Measurements from ENCODE around the gene CORO7. TPM values are rescaled to one million over a fixed set of nuclear protein-coding genes. Genes with fewer than 3 reads are reported as not detected.

The CORO7 gene
- total RNA-seq, 1 experiment from 2014 or later: 51.0 TPM

DNA sequence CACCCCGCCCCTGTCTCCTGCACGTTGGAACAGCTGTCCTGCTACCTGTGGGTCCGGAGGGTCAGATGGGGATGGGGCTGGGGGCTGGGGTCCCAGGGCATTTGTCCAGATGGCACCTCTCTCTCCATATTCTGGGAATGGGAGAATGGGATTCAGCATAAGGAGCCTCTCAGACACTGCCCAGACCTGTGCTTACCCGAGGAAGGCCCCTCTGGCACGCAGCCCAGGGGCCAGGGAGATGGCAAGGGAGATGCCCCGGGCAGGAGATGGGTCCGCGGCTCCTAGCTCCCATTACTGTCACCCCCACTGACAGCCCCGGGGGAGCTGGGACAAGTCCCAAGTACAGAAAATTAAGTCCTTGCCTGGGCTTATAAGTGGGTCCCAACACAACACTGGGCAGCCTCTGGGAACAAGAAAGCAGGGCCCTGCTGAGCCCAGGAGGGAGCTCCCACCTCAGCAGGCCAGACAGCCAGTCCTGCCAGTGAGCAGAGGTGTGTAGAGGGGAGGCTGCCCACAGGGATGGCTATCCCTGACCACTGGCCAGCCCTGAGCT, 43.0 kb downstream of the CORO7 start:
- H3K27ac Mint-ChIP-seq (ENCODE audit: unreplicated experiment): peak overlapping the region; percentile 95
- H3K4me1 Mint-ChIP-seq (ENCODE audit: low read depth, unreplicated experiment): peaks cover 61% of the 10 kb centered on the region
- no peak for TF ChIP-seq CTCF (IDR thresholded peaks at IDR 0.05; ENCODE audit: unreplicated experiment)
- H3K36me3 Mint-ChIP-seq (ENCODE audit: insufficient read depth, unreplicated experiment): peaks cover 65% of the 10 kb centered on the region
- intact Hi-C loops (cut with micrococcal nuclease; ENCODE audit: unreplicated experiment): no loop called here
- H3K9me3 Mint-ChIP-seq (ENCODE audit: low read depth, unreplicated experiment): no peaks in the 10 kb centered on the region
- CTCF ChIA-PET: interaction anchor here (0.7 to 2.0 kb wide), 5 partner anchors 14 to 100 kb away, joined by 3 to 9 read pairs (median 5); partner anchors contain the start of gene GLIS2
- DNase-seq: peak; percentile 37
- H3K27me3 Mint-ChIP-seq (ENCODE audit: unreplicated experiment): no peaks in the 10 kb centered on the region
- peak overlapping the region; percentile 75 for H3K4me3 Mint-ChIP-seq (ENCODE audit: low read depth, unreplicated experiment)
- BruUV-seq (replicated peaks): no TSS peak

DNA sequence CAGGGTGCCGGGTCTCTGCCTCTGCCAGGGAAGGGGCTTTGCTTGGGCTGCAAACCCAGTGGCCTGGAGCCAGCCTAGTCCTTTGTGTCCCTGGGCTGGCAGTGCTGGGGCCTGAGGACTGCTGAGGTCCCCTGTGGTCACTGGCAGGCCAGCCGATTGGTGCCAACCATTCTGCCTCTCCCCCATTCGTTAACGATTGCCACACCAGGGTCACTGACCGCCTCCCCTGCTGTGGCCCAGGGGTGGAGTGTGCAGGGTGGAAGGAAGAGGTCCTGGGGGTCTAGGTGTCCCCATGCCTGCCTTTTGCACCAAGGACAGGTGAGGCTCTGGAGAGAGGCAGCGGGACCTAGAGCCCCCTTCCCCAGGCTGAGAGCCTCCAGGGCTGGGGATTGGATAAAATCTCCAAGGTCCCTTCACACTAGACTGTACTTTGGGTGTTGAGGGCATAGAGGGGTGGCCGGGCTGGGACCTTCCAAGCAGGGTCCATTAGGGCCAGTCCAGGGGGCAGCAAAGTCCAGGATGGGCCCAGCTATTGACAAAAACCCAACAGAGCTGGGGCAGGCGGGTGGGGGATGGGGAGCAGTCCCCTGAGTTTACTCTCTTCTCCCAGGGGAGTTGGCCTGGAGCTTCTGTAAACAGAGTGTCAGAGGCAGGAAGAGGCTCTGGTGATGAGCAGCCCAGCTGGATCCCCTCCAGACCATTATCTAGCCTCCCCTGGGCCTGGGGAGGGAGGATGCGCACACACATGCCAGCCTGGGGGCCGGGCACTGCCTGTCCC, 43.6 kb downstream of the CORO7 start:
- Mint-ChIP-seq H3K4me1 (ENCODE audit: low read depth, unreplicated experiment) (peaks cover 56% of the 10 kb centered on the region), H3K27ac (ENCODE audit: unreplicated experiment) (peak overlapping the region; percentile 33), H3K4me3 (ENCODE audit: low read depth, unreplicated experiment) (peak overlapping the region; percentile 75), H3K36me3 (ENCODE audit: insufficient read depth, unreplicated experiment) (peaks cover 58% of the 10 kb centered on the region), H3K9me3 (ENCODE audit: low read depth, unreplicated experiment) (no peaks in the 10 kb centered on the region), H3K27me3 (ENCODE audit: unreplicated experiment) (no peaks in the 10 kb centered on the region)
- CTCF ChIA-PET: interaction anchor here (1.0 to 2.0 kb wide), 3 partner anchors 13 to 30 kb away, joined by 3 to 9 read pairs (median 5); no protein-coding TSS in a partner anchor
- peak; percentile 52 for DNase-seq
- TF ChIP-seq CTCF (IDR thresholded peaks at IDR 0.05; ENCODE audit: unreplicated experiment): no peak
- BruUV-seq (replicated peaks): no TSS peak
- intact Hi-C loops (cut with micrococcal nuclease; ENCODE audit: unreplicated experiment): no loop called here

GRCh38 chr16:4372001-4372577, 44.3 kb downstream of the CORO7 start:
- H3K27ac Mint-ChIP-seq (ENCODE audit: unreplicated experiment): peak overlapping the region; percentile 33
- DNase-seq: peak; percentile 47

More at GRCh38 chr16:4372001-4372577, 44.3 kb downstream of the CORO7 start:
- TSS peak; percentile 76 for BruUV-seq (replicated peaks)
- no peak for TF ChIP-seq CTCF (IDR thresholded peaks at IDR 0.05; ENCODE audit: unreplicated experiment)
- intact Hi-C loops (cut with micrococcal nuclease; ENCODE audit: unreplicated experiment): no loop called here
- Mint-ChIP-seq H3K36me3 (ENCODE audit: insufficient read depth, unreplicated experiment) (peaks cover 58% of the 10 kb centered on the region), H3K4me3 (ENCODE audit: low read depth, unreplicated experiment) (peak overlapping the region; percentile 75), H3K4me1 (ENCODE audit: low read depth, unreplicated experiment) (peaks cover 57% of the 10 kb centered on the region), H3K9me3 (ENCODE audit: low read depth, unreplicated experiment) (no peaks in the 10 kb centered on the region), H3K27me3 (ENCODE audit: unreplicated experiment) (no peaks in the 10 kb centered on the region)
- CTCF ChIA-PET: interaction anchor here (2.0 kb wide), 1 partner anchor 21 kb away, joined by 9 read pairs; no protein-coding TSS in a partner anchor

Measured in Calu3 (cell line).